ENCODE measurements around the gene SGSM1.

Gene SGSM1

GRCh38 chr22:24841261-24841660 lies 35.2 kb downstream of the SGSM1 start:
- DNase-seq: no peak

DNA sequence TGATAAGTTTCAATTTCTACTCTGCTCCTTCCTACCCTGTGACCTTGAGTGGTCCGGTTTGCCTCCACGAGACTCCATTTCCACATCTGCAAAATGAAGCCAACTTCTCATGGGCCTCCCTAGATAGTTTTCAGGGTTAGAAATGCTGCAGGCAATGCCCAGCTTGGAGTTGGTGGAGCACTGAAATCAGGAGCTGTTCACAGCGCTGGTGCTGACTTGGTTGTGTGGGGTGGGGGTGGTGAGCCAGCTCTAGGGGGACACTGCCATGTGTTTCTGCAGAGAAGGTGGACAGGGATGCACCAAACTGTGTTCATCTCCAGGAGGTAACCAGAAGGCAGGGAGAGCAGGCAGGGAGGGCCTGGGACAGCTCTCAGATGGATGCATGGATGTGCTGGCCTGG lies 37.0 kb downstream of the SGSM1 start:
- no peak for DNase-seq

DNA sequence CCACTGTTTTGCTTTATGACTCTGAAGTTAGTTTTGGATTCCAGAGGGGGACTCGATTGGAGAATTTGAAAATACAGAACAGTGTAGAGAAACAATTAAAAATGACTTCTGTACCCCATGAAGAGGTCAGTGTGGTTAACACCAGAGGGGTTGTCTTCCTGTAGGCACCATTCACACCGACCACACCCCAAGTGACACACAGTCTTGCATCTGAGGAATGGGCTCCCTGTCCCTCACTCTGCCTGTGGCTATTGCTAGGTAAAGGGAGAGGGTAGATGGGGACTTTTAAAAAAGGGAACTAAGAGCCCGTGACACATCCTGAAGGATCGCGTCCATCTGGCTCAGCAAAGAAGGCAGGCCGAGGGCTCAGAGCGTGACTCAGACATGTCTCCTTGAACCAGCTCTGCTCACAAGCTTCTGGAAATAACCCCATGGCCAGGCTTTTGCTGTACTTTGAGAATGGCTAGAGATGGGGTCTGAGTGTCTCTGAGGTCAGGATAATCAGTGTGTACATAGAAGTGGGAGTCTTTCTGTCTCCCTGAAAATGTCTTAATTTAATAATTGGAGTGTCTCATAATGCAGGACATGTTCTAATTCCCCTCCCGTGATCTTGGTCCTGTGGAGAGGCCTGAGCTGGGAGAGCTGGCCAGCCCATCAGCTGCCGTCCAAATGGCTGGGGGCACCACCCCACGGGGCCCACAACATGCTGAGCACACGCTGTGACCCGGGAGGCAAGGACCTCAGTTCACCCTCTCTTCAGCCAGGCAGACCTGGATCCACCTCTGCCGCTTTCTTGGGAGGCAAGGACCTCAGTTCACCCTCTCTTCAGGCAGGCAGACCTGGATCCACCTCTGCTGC lies 39.3 kb downstream of the SGSM1 start:
- DNase-seq: no peak

DNA sequence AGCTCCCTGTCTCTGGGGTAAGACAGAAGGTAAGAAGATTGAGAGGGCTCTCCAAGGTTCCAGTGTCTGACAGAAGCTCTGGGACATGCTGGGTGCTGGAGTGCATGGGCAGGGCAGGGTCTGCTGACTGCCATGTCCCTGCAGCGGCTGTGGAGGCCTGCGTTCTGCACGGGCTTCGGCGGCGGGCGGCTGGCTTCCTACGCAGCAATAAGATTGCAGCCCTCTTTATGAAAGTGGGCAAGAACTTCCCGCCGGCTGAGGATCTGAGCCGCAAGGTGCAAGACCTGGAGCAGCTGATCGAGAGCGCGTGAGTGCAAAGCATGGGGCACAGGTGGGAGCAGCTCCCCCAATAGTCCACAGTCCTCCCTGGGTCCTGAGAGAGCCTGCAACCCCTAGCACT lies 41.5 kb downstream of the SGSM1 start:
- DNase-seq: no peak

GRCh38 chr22:24848559-24849168 lies 42.7 kb downstream of the SGSM1 start:
- no peak for DNase-seq

DNA sequence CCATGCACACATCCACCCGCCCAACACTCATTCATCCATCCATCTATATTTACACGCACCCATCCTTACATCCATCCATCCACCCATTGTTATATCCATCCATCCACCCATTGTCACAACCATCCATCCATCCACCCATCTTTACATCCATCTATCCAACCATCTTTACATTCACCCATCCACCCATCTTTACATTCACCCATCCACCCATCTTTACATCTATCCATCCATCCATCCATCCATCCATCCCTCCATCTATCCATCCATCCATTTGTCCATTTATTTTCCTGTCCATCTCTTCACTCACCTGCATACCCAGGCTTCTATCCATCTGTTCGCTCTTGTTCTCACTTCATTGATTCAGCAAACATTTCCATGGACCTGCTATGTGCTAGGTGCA lies 49.8 kb downstream of the SGSM1 start:
- no peak for DNase-seq

- no peak for DNase-seq
These were observed 51.6 kb downstream of the SGSM1 start for GRCh38 chr22:24857576-24857975.

- DNase-seq: no peak
These were observed 53.6 kb downstream of the SGSM1 start for GRCh38 chr22:24859587-24859986.

DNA sequence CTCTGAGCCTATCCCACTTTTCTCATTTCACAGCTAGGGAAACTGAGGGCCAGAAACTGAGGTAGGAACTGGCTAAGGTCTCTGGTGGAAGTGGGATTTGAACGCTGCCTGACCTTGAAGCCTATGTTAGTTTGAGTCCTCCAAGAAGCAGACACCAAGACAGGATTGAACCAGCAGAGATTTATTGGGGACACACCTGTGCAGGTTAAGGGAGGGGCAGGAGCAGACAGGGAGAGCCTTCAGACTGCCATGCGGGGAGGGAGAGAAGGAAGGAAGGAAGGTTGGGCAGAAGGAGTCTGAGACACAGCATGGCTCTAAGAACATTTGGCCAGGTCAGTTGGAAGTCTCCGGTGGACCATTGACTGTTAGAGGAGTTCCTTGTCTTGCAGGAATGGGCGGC lies 59.5 kb downstream of the SGSM1 start:
- no peak for DNase-seq

DNA sequence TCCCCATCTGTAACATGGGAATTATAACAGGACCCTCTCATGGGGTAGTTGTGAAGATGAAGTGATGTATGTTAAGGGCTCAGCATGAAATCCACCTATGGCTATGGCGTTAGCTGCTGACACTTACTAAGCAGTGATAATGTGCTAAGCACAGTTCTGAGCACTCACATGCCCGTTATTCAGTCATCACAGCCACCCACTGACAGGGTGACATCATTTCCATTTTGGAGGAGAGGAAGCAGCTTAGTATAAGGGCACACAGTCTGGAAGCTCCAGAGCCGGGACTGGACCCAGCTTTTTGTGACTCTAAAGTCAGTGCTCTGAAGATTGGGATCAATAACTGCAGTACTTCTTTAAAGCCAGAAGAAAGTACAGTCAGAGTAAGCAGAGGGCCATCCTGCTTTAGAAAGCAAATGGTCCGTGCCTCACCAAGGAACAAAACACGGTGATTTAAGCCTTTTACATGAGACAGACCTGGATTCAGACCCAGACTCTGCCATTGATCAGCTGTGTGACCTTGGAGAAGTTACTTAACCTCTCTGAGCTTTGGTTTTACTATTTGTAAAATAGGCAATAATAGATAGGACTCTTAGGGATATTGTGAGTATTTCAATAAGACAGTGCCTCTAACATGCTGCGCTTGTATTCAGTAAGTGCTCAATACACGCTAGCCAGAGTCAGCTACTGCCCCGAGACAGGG lies 61.5 kb downstream of the SGSM1 start:
- DNase-seq: no peak

DNA sequence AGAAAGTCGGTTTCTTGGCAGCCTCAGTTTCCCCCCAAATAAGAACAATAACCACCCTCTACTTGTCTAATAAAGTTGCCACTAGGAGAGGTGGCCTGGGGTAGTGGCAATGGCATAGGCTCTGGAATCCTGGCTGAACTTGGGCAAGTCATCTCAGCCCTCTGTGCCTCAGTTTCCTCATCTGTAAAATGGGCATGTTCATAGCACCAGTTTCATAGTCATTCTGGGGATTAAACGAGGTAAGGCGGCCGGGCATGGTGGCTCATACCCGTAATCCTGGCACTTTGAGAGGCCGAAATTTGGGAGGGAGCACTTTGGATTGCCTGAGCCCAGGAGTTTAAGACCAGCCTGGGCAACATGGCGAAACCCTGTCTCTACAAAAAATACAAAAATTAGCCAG lies 63.0 kb downstream of the SGSM1 start:
- DNase-seq: no peak

- DNase-seq: no peak
These were observed 65.7 kb downstream of the SGSM1 start for GRCh38 chr22:24871611-24872205.

GRCh38 chr22:24873226-24873625 lies 67.2 kb downstream of the SGSM1 start:
- no peak for DNase-seq

- peak; percentile 4 for DNase-seq
These were observed 70.0 kb downstream of the SGSM1 start for GRCh38 chr22:24875862-24876506.

- no peak for DNase-seq
These were observed 70.7 kb downstream of the SGSM1 start for GRCh38 chr22:24876700-24877099.

GRCh38 chr22:24878969-24879368 lies 73.0 kb downstream of the SGSM1 start:
- no peak for DNase-seq

DNA sequence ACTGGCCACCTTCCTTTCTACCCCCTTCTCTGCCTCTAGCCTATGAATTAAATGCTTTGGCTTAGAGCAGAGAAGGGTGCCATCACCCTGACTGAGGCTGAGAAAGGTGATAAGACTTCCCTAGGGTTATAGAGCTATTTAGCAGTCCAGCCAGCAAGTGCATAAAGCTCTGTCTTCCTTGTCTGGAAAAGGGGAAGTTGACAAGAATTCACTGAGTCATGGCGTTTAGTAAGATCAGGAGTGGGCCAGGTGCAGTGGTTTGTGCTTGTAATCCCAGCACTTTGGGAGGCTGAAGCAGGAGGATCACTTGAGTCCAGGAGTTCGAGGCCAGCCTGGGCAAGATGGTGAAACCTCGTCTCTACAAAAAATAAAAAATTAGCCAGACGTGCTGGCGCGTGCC lies 77.4 kb downstream of the SGSM1 start:
- DNase-seq: no peak

DNA sequence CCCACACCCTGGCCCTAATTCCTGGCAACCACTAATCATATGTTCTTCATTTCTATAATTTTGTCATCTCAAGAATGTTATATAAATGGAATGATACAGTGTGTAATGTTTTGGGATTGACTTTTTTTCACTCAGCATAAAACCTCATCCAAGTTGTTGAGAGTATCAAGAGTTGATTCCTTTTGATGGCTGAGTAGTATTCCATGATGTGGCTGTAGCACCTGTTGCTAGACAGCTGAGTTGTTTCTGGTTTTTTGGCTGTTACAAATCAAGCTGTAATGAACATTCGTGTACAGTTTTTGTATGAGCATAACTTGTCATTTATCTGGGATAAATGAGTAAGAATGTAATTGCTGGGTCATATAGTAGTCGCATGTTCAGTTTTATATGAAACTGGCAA lies 81.2 kb downstream of the SGSM1 start:
- no peak for DNase-seq

GRCh38 chr22:24893341-24894070 lies 87.5 kb downstream of the SGSM1 start:
- DNase-seq: no peak

GRCh38 chr22:24894220-24894975 lies 88.4 kb downstream of the SGSM1 start:
- DNase-seq: no peak

GRCh38 chr22:24894998-24895397 lies 89.0 kb downstream of the SGSM1 start:
- DNase-seq: no peak

DNA sequence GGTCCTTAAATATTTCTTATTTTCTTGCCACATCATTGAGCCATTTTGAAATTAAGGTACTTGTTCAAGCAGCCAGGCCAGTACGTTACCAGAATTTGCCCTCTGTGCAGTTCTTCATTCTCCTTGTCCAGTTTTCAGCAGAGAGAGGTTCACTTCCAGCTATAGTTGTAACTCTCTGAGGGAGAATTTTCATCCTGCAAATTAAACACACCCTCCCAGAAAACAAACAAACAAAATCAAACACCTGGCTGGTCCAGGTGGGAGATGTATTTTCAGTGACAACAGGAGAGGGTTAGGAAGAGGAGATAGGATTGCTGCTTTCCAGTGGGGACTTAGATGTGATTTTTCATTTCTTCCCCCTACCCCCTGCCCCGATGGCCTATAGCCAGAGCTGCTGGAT lies 95.4 kb downstream of the SGSM1 start:
- DNase-seq: no peak
